ENCODE results near the gene ST8SIA4. TPM values are rescaled to one million over a fixed set of nuclear protein-coding genes. Genes with fewer than 3 reads are reported as not detected.
A peak's percentile ranks its signal among the peaks of the same experiment; 100 is the strongest.

ST8SIA4 gene
- total and polyA plus RNA-seq, 10 of the 15 experiments (the other 5 are each of a cell fraction or from before 2014, with no cell fraction given) = 4.4 to 30.9 (median 19.5) TPM

DNA sequence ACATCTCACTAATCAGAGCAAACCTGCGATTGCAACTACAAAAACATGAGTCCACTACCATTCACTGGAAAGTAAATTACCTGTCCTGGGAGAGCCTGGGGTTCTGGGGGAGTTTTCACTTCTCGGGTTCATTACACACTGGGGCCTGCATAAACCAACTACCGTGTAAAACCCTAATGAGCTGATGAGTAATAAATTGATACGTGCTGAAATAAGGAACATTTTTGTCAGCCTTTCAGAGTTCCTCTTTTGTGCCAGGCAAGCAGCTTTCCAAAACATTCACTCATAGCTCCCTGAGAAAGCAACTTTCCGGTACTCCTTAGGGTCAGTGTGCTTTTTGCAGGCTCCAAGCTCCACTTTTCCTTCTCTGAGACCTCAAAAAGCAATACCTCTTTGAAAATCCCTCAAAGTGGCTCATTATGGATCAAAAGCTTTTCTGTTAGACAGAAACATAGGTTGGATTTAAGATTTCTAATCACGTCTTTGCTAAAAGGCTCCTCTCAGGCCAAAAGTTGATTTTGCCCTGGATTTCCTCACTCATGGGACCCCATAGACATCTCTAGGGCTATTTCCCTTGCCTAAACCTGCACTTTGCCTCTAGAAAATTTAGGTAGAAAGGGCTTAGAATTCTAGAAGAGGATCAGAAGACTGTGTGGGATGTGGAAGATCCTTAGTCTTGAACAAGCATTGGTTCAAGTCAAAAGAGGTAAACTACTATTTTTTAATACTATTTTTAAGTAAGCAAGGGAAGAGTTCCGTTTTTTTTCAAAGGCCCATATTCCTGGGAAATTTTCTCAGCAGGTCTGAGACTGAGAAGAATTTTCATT, 74.8 kb downstream of the ST8SIA4 start (continued):
- TF ChIP-seq SMC3 (IDR thresholded peaks at IDR 0.05; ENCODE audit: borderline replicate concordance, low read length) = peak; percentile 2; the same call in 1 of the 2 replicates
- no peak for TF ChIP-seq RBBP5 (conservative IDR thresholded peaks at IDR 0.05)
- TF ChIP-seq ASH2L (IDR thresholded peaks at IDR 0.05; ENCODE audit: borderline replicate concordance, low read depth) = no peak
- TF ChIP-seq, protein P1, sequence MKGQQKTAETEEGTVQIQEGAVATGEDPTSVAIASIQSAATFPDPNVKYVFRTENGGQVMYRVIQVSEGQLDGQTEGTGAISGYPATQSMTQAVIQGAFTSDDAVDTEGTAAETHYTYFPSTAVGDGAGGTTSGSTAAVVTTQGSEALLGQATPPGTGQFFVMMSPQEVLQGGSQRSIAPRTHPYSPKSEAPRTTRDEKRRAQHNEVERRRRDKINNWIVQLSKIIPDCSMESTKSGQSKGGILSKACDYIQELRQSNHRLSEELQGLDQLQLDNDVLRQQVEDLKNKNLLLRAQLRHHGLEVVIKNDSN (IDR thresholded peaks at IDR 0.05; ENCODE audit: borderline replicate concordance, extremely low read length, insufficient read depth, low read depth, low read length) = no peak
- TF ChIP-seq, protein P2, sequence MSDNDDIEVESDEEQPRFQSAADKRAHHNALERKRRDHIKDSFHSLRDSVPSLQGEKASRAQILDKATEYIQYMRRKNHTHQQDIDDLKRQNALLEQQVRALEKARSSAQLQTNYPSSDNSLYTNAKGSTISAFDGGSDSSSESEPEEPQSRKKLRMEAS (IDR thresholded peaks at IDR 0.05; ENCODE audit: low read depth, low read length) = no peak
- TF ChIP-seq, protein P3, sequence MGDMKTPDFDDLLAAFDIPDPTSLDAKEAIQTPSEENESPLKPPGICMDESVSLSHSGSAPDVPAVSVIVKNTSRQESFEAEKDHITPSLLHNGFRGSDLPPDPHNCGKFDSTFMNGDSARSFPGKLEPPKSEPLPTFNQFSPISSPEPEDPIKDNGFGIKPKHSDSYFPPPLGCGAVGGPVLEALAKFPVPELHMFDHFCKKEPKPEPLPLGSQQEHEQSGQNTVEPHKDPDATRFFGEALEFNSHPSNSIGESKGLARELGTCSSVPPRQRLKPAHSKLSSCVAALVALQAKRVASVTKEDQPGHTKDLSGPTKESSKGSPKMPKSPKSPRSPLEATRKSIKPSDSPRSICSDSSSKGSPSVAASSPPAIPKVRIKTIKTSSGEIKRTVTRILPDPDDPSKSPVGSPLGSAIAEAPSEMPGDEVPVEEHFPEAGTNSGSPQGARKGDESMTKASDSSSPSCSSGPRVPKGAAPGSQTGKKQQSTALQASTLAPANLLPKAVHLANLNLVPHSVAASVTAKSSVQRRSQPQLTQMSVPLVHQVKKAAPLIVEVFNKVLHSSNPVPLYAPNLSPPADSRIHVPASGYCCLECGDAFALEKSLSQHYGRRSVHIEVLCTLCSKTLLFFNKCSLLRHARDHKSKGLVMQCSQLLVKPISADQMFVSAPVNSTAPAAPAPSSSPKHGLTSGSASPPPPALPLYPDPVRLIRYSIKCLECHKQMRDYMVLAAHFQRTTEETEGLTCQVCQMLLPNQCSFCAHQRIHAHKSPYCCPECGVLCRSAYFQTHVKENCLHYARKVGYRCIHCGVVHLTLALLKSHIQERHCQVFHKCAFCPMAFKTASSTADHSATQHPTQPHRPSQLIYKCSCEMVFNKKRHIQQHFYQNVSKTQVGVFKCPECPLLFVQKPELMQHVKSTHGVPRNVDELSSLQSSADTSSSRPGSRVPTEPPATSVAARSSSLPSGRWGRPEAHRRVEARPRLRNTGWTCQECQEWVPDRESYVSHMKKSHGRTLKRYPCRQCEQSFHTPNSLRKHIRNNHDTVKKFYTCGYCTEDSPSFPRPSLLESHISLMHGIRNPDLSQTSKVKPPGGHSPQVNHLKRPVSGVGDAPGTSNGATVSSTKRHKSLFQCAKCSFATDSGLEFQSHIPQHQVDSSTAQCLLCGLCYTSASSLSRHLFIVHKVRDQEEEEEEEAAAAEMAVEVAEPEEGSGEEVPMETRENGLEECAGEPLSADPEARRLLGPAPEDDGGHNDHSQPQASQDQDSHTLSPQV (IDR thresholded peaks at IDR 0.05) = no peak
- peak; percentile 54 to 69; a peak in 3 of 4 replicates for TF ChIP-seq BHLHE40 (IDR thresholded peaks at IDR 0.05; ENCODE audit: borderline replicate concordance in 1 of 2, low read depth in 2 of 2, low read length in 1 of 2)
- no peak for TF ChIP-seq BRCA1 (IDR thresholded peaks at IDR 0.05; ENCODE audit: low read depth, low read length)
- TF ChIP-seq, protein P4, sequence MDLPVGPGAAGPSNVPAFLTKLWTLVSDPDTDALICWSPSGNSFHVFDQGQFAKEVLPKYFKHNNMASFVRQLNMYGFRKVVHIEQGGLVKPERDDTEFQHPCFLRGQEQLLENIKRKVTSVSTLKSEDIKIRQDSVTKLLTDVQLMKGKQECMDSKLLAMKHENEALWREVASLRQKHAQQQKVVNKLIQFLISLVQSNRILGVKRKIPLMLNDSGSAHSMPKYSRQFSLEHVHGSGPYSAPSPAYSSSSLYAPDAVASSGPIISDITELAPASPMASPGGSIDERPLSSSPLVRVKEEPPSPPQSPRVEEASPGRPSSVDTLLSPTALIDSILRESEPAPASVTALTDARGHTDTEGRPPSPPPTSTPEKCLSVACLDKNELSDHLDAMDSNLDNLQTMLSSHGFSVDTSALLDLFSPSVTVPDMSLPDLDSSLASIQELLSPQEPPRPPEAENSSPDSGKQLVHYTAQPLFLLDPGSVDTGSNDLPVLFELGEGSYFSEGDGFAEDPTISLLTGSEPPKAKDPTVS (IDR thresholded peaks at IDR 0.05; ENCODE audit: low read depth, low read length) = no peak
- no peak for TF ChIP-seq ESRRA (IDR thresholded peaks at IDR 0.05; ENCODE audit: low read length)
- TF ChIP-seq SRF (IDR thresholded peaks at IDR 0.05; ENCODE audit: low read depth in 2 of 2, low read length in 2 of 2) = no peak
- TF ChIP-seq BMI1 (IDR thresholded peaks at IDR 0.05; ENCODE audit: borderline replicate concordance) = peak; percentile 88
- no peak for TF ChIP-seq SIN3A (IDR thresholded peaks at IDR 0.05; ENCODE audit: low read depth, low read length)
- no peak for TF ChIP-seq HDGF (IDR thresholded peaks at IDR 0.05)
- no peak for TF ChIP-seq EGR1 (IDR thresholded peaks at IDR 0.05; ENCODE audit: borderline replicate concordance in 1 of 2, low read depth in 2 of 2, low read length in 2 of 2)
- TF ChIP-seq NRF1 (conservative IDR thresholded peaks at IDR 0.05; ENCODE audit: low read depth, low read length) = no peak
- TF ChIP-seq SUPT20H (IDR thresholded peaks at IDR 0.05; ENCODE audit: borderline replicate concordance, control insufficient read depth, low read depth, low read length) = no peak
- TF ChIP-seq ZZZ3 (IDR thresholded peaks at IDR 0.05; ENCODE audit: control insufficient read depth, insufficient read length, low read depth) = no peak
- peak; percentile 42 for TF ChIP-seq RELA (IDR thresholded peaks at IDR 0.05; ENCODE audit: borderline replicate concordance, partially characterized antibody)
- TF ChIP-seq BACH1 (IDR thresholded peaks at IDR 0.05; ENCODE audit: borderline replicate concordance) = peak; percentile 83; the same call in 1 of the 2 replicates
- TF ChIP-seq IKZF1 (conservative IDR thresholded peaks at IDR 0.05) = peak; percentile 96

Data from GM12878 (cell line).